ENCODE results near the gene CELF2. TPM values are rescaled to one million over a fixed set of nuclear protein-coding genes. Genes with fewer than 3 reads are reported as not detected.
A peak's percentile ranks its signal among the peaks of the same experiment; 100 is the strongest.

The CELF2 gene
- total RNA-seq, 1 donor from 2014 or later, result 89.2 TPM

GRCh38 chr10:11322698-11323097 lies 305.0 kb downstream of the CELF2 start:
- ChIA-PET CTCF (no interaction called here), POLR2A (no interaction called here)
- Mint-ChIP-seq H3K36me3 (ENCODE audit: low read depth) (peaks cover 97% of the 10 kb centered on the region), H3K4me3 (no peak overlapping the region), H3K9me3 (no peaks in the 10 kb centered on the region), H3K27me3 (no peaks in the 10 kb centered on the region), H3K27ac (no peak overlapping the region), H3K4me1 (peaks cover 1% of the 10 kb centered on the region)
- TF ChIP-seq, protein P1, sequence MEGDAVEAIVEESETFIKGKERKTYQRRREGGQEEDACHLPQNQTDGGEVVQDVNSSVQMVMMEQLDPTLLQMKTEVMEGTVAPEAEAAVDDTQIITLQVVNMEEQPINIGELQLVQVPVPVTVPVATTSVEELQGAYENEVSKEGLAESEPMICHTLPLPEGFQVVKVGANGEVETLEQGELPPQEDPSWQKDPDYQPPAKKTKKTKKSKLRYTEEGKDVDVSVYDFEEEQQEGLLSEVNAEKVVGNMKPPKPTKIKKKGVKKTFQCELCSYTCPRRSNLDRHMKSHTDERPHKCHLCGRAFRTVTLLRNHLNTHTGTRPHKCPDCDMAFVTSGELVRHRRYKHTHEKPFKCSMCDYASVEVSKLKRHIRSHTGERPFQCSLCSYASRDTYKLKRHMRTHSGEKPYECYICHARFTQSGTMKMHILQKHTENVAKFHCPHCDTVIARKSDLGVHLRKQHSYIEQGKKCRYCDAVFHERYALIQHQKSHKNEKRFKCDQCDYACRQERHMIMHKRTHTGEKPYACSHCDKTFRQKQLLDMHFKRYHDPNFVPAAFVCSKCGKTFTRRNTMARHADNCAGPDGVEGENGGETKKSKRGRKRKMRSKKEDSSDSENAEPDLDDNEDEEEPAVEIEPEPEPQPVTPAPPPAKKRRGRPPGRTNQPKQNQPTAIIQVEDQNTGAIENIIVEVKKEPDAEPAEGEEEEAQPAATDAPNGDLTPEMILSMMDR (IDR thresholded peaks at IDR 0.05), result no peak
- no peak for DNase-seq
- intact Hi-C loops (cut with micrococcal nuclease), result no loop called here
- no peak for ATAC-seq (ENCODE audit: low read depth)

DNA sequence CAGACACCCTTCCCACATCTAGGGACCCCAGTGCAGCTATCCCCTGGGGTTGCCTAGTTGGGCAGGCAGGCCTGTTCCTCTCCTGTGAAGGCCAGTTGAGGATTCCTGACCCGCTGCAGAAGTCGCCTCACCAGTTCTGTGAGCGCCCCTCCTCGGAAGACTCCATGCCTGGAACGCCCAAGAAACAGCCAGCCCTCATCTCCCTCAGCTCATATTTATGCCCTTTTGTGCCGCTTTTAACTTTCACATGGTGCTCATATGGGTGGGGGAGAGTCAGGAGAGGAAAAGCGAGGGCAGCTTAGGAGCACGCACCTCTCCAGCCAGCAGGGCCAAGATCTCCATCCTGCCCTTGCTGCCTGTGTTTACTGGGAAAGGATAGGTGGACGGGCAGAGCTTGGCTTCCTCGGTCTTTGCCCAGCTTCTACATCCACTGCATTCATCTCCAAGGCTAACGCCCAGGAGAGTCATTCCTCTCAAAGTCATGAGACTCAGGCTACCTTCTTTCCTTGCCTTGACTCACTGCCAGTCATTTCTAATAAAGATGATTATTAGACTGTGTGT lies 307.2 kb downstream of the CELF2 start:
- Mint-ChIP-seq H3K4me3 (no peak overlapping the region), H3K36me3 (ENCODE audit: low read depth) (peaks cover 93% of the 10 kb centered on the region), H3K27ac (no peak overlapping the region), H3K27me3 (no peaks in the 10 kb centered on the region), H3K4me1 (peaks cover 4% of the 10 kb centered on the region), H3K9me3 (no peaks in the 10 kb centered on the region)
- POLR2A ChIA-PET, result no interaction called here
- DNase-seq (no peak), ATAC-seq (ENCODE audit: low read depth) (no peak)
- CTCF ChIA-PET, result no interaction called here
- TF ChIP-seq, protein P1 (IDR thresholded peaks at IDR 0.05), result no peak
- intact Hi-C loops (cut with micrococcal nuclease), result no loop called here

DNA sequence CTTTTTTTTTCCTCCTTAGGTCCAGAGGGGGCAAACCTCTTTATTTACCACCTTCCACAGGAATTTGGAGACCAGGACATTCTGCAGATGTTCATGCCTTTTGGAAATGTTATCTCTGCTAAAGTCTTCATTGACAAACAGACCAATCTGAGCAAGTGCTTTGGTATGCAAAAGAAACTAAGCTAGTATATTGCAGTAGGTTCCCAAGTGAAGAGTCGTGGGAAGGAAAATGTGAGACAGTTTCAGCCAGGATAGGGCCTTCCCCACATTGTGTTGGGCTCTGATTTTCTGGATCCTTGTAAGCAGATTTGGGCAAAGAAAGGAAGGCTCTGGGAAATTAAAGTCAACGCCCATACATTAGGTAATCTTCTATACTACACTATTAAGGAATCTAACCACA lies 308.1 kb downstream of the CELF2 start:
- intact Hi-C loops (cut with micrococcal nuclease), result no loop called here
- Mint-ChIP-seq H3K9me3 (no peaks in the 10 kb centered on the region), H3K4me3 (no peak overlapping the region), H3K36me3 (ENCODE audit: low read depth) (peaks cover 93% of the 10 kb centered on the region), H3K27ac (peak overlapping the region; percentile 60), H3K4me1 (peaks cover 10% of the 10 kb centered on the region), H3K27me3 (no peaks in the 10 kb centered on the region)
- TF ChIP-seq, protein P1 (IDR thresholded peaks at IDR 0.05), result no peak
- ChIA-PET POLR2A (no interaction called here), CTCF (no interaction called here)
- ATAC-seq (ENCODE audit: low read depth), result no peak
- DNase-seq, result no peak

DNA sequence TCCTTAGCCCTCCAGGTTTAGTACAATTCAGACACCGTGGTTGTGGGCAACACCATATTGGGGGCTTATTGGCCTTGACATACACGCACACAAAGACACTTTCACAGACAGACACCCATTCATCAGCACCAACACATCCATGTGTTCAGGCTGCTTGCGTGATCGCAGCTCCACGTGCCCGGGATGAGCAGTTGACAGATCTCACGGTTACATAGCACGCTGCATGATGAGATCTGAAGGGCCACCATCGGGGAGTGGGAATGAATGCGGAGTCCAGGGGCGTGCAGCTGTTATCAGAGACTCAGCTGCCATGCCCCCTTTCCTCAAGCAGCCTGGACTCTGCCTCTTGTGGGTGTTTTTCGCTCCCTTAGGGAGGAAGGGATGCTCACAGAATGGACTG lies 308.6 kb downstream of the CELF2 start:
- no peak overlapping the region for H3K4me3 Mint-ChIP-seq
- H3K9me3 Mint-ChIP-seq, result no peaks in the 10 kb centered on the region
- ChIA-PET CTCF (no interaction called here), POLR2A (no interaction called here)
- H3K27ac Mint-ChIP-seq, result peak overlapping the region; percentile 60
- intact Hi-C loops (cut with micrococcal nuclease), result no loop called here
- H3K27me3 Mint-ChIP-seq, result no peaks in the 10 kb centered on the region
- TF ChIP-seq, protein P1 (IDR thresholded peaks at IDR 0.05), result no peak
- H3K4me1 Mint-ChIP-seq, result peaks cover 10% of the 10 kb centered on the region
- DNase-seq, result no peak
- H3K36me3 Mint-ChIP-seq (ENCODE audit: low read depth), result peaks cover 89% of the 10 kb centered on the region
- no peak for ATAC-seq (ENCODE audit: low read depth)

GRCh38 chr10:11326913-11327616 lies 309.4 kb downstream of the CELF2 start:
- H3K27me3 Mint-ChIP-seq, result no peaks in the 10 kb centered on the region
- peak overlapping the region; percentile 57 for H3K27ac Mint-ChIP-seq
- ATAC-seq (ENCODE audit: low read depth) (no peak), DNase-seq (no peak)
- peaks cover 88% of the 10 kb centered on the region for H3K36me3 Mint-ChIP-seq (ENCODE audit: low read depth)
- ChIA-PET POLR2A (no interaction called here), CTCF (no interaction called here)
- no peaks in the 10 kb centered on the region for H3K9me3 Mint-ChIP-seq
- TF ChIP-seq, protein P1 (IDR thresholded peaks at IDR 0.05), result no peak
- no peak overlapping the region for H3K4me3 Mint-ChIP-seq
- H3K4me1 Mint-ChIP-seq, result peaks cover 10% of the 10 kb centered on the region
- intact Hi-C loops (cut with micrococcal nuclease), result no loop called here
